Upper lobe of left lung (tissue), 4 donors: Measurements from ENCODE around the gene PFN1.

Experiments
- EP300 ChIP-seq, 4 donors: sonication (generic); formaldehyde crosslinking; IDR thresholded peaks; one replicate each; pipeline ENCODE4 v1.5.1; 2017; ENCODE audit warnings: antibody characterized with exemption in 4 of 4, control low read depth in 2 of 4
- POLR2A ChIP-seq, 4 donors: fragments of 450-650 bp; IDR thresholded peaks; one replicate each; pipeline ENCODE4 v1.5.1; 2016 to 2017; ENCODE audit warnings: antibody characterized with exemption in 4 of 4, mild to moderate bottlenecking in 2 of 4
- POLR2AphosphoS5 ChIP-seq, 2 donors: sonication (generic); formaldehyde crosslinking; IDR thresholded peaks; one replicate each; pipeline ENCODE4 v1.5.1; 2017; ENCODE audit warnings: antibody characterized with exemption in 2 of 2
- TF ChIP-seq, protein P1 (sequence below), 6 experiments: fragments of 450-650 bp in 4 of 6; fragments of 200-600 bp in 2 of 6; sonication (generic) in 2 of 6; IDR thresholded peaks; one replicate each; pipeline ENCODE4 v1.5.1; 2016 to 2019; ENCODE audit warnings: antibody characterized with exemption in 6 of 6

DNA sequence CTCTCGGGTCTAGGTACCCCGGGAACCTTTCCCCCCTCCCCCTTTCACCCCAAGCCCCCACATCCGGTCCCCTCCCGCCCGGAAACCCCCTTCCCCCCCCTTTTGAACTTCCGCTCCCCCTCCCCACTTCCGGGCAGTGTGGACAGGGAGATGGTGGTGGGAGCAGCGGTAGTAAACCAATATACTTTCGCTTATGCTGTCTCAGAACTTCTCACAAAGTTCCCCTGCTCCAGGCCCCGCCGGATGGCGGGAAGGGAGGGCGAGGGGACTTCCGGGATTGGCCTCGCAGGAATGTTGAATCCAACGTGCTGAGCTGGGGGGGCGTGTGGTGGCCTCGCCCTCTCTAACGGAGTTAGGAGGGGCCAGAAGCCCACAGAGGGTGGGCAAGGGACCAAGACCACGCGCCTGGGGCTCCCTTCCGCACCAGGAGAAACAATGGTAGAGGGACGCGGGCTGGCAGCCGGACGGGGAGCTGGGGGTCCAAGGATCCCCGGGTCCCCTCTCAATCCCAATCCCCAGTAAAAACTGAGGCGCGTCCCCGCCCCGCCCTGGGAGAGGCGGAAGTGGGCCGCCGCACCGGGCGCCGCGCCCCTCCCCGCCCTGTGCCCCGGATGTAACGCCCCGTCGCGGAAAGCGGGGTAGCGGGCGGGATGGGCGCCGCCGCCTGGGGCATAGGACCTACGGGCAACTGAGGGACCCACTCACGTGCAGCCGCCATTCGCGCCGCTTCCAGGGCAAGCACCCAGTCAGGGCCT lies 742 bp downstream of the PFN1 start:
- TF ChIP-seq, protein P1, sequence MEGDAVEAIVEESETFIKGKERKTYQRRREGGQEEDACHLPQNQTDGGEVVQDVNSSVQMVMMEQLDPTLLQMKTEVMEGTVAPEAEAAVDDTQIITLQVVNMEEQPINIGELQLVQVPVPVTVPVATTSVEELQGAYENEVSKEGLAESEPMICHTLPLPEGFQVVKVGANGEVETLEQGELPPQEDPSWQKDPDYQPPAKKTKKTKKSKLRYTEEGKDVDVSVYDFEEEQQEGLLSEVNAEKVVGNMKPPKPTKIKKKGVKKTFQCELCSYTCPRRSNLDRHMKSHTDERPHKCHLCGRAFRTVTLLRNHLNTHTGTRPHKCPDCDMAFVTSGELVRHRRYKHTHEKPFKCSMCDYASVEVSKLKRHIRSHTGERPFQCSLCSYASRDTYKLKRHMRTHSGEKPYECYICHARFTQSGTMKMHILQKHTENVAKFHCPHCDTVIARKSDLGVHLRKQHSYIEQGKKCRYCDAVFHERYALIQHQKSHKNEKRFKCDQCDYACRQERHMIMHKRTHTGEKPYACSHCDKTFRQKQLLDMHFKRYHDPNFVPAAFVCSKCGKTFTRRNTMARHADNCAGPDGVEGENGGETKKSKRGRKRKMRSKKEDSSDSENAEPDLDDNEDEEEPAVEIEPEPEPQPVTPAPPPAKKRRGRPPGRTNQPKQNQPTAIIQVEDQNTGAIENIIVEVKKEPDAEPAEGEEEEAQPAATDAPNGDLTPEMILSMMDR (IDR thresholded peaks at IDR 0.05): no peak
- TF ChIP-seq POLR2A (IDR thresholded peaks at IDR 0.05) (no peak), EP300 (IDR thresholded peaks at IDR 0.05) (no peak), POLR2AphosphoS5 (IDR thresholded peaks at IDR 0.05) (peak; percentile 10 to 32)
